Stomach (tissue), 9 donors: ENCODE data around the gene RAI1. TPM values are rescaled to one million over a fixed set of nuclear protein-coding genes. Genes with fewer than 3 reads are reported as not detected.
"Not testable (repeated sequence)": the region's sequence is repeated elsewhere in the genome, so short reads cannot be mapped to it uniquely, and the experiment has no call there.

ENCODE experiments used
- DNase-seq, 2 donors: peaks; one replicate each; pipeline versions ENCODE4 v3.0.0 to v3.0.0-alpha.2; 2013 to 2019
- H3K27ac ChIP-seq, 5 donors: fragments of 200-600 bp in 4 of 5; sonication (generic) in 4 of 5; one replicate each; pipeline ENCODE4 v1.5.1; 2013 to 2019; ENCODE audit warnings: mild to moderate bottlenecking in 1 of 5, moderate library complexity in 1 of 5
- H3K27me3 ChIP-seq, 3 donors: fragments of 200-600 bp; sonication (generic); one replicate each; pipeline ENCODE4 v1.5.1; 2017 to 2019; ENCODE audit warnings: mixed run types in 1 of 3
- H3K36me3 ChIP-seq, 4 donors: fragments of 200-600 bp; sonication (generic); 1 replicate in 3 of 4; 2 replicates in 1 of 4; pipeline ENCODE4 v1.5.1; 2016 to 2019
- H3K4me1 ChIP-seq, 4 donors: fragments of 200-600 bp; sonication (generic); one replicate each; pipeline ENCODE4 v1.5.1; 2016 to 2019
- H3K4me3 ChIP-seq, 4 donors: fragments of 200-600 bp; sonication (generic) in 3 of 4; one replicate each; pipeline ENCODE4 v1.5.1; 2016 to 2019; ENCODE audit warnings: mild to moderate bottlenecking in 1 of 4
- H3K9me3 ChIP-seq, 4 donors: fragments of 200-600 bp; sonication (generic); one replicate each; pipeline ENCODE4 v1.5.1; 2016 to 2019
- CTCF ChIP-seq, 7 experiments: fragments of 450-650 bp in 4 of 7; fragments of 200-600 bp in 3 of 7; sonication (generic) in 3 of 7; IDR thresholded peaks; one replicate each; pipeline ENCODE4 v1.5.1; 2016 to 2019; ENCODE audit warnings: antibody characterized with exemption in 7 of 7, control low read depth in 2 of 7, mild to moderate bottlenecking in 1 of 7
- EP300 ChIP-seq: sonication (generic); formaldehyde crosslinking; IDR thresholded peaks from one replicate; pipeline ENCODE4 v1.6.1; 2017; ENCODE audit warnings: antibody characterized with exemption
- POLR2A ChIP-seq, 4 donors: fragments of 450-650 bp; IDR thresholded peaks; one replicate each; pipeline ENCODE4 v1.6.1; 2016; ENCODE audit warnings: antibody characterized with exemption in 4 of 4, control low read depth in 2 of 4, mild to moderate bottlenecking in 1 of 4, moderate library complexity in 1 of 4
- POLR2AphosphoS5 ChIP-seq, 3 donors: sonication (generic); formaldehyde crosslinking; IDR thresholded peaks; one replicate each; pipeline ENCODE4 v1.6.1; 2016; ENCODE audit warnings: antibody characterized with exemption in 3 of 3
- WGBS, 5 donors: extraction: QIAGEN DNeasy Blood & Tissue Kit in 3 of 5; methylation state at CpG; one replicate each; pipeline versions ENCODE4 v1.1.5 to v1.1.7; 2013 to 2018; 5-methylcytosine and 5-hydroxymethylcytosine counted together
- intact Hi-C: fragments of 100-400 bp; cut with DNase I; formaldehyde crosslinking; loops from one replicate; pipeline ENCODE4 v1.15.1; 2023; ENCODE audit warnings: low total_unique reads
- polyA plus RNA-seq, 3 donors: library from polyadenylated mRNA; stranded (reverse); fragments of 200-250 nt; gene quantifications; one replicate each; pipeline ENCODE4 v1.2.3, GENCODE V29; 2013
- total RNA-seq, 5 donors: library from RNA; depleted of rRNA; stranded (reverse); fragments of >200 nt; gene quantifications; one replicate each; pipeline versions ENCODE4 v1.1.0 to v1.2.3, GENCODE V29; 2014 to 2016
- donor health status: healthy with polysubstance abuse.
- donor health status: Bipolar disorder and iron deficiency.
- donor health status: healthy.

RAI1 gene
- total and polyA plus RNA-seq, 8 donors = 4.6 to 94.5 (median 28.3) TPM

- Histone ChIP-seq H3K36me3 (no peaks in the 10 kb centered on the region), H3K27ac (no peak overlapping the region), H3K27me3 (peaks cover 0 to 7% (median 0%) of the 10 kb centered on the region in 3 donors), H3K4me3 (no peak overlapping the region), H3K9me3 (peaks cover 0 to 3% (median 0%) of the 10 kb centered on the region in 4 donors), H3K4me1 (no peaks in the 10 kb centered on the region)
- intact Hi-C loops = no loop called here
- DNase-seq = peak in 1 of 2 donors; percentile 50
- WGBS, 5 donors = 52 to 76% (median 69%) methylated on average over 5 of the region's 5 CpGs
- no peak for TF ChIP-seq CTCF (IDR thresholded peaks at IDR 0.05)
- no peak for TF ChIP-seq POLR2A (IDR thresholded peaks at IDR 0.05)
- TF ChIP-seq EP300 = no peak
- no peak for TF ChIP-seq POLR2AphosphoS5 (IDR thresholded peaks at IDR 0.05)
Measured at GRCh38 chr17:17636272-17636885, 44.9 kb upstream of the RAI1 start.

- no peaks in the 10 kb centered on the region for H3K9me3 ChIP-seq
- peaks cover 0 to 4% (median 0%) of the 10 kb centered on the region in 3 donors for H3K27me3 ChIP-seq
- 87 to 91% (median 90%) methylated on average over 2 of the region's 2 CpGs for WGBS, 5 donors
- TF ChIP-seq EP300 (no peak), CTCF (IDR thresholded peaks at IDR 0.05) (no peak), POLR2AphosphoS5 (IDR thresholded peaks at IDR 0.05) (no peak), POLR2A (IDR thresholded peaks at IDR 0.05) (no peak)
- DNase-seq = no peak
- intact Hi-C loops = no loop called here
- H3K4me1 ChIP-seq = no peaks in the 10 kb centered on the region
- no peak overlapping the region for H3K27ac ChIP-seq
- H3K4me3 ChIP-seq = no peak overlapping the region
- no peaks in the 10 kb centered on the region for H3K36me3 ChIP-seq
Measured at GRCh38 chr17:17638467-17638866, 42.8 kb upstream of the RAI1 start.

- not testable (repeated sequence) for H3K4me1 ChIP-seq, H3K4me3 ChIP-seq, H3K27me3 ChIP-seq, H3K9me3 ChIP-seq, H3K27ac ChIP-seq, H3K36me3 ChIP-seq
- WGBS, 5 donors = 53 to 72% (median 68%) methylated on average over 9 of the region's 9 CpGs
- peak in 1 of 2 donors; percentile 47 for DNase-seq
- intact Hi-C loops = loop anchor here (5.0 kb wide), 1 partner anchor 282 kb away; no protein-coding TSS in a partner anchor
Measured at GRCh38 chr17:17639661-17640270, 41.5 kb upstream of the RAI1 start.

DNA sequence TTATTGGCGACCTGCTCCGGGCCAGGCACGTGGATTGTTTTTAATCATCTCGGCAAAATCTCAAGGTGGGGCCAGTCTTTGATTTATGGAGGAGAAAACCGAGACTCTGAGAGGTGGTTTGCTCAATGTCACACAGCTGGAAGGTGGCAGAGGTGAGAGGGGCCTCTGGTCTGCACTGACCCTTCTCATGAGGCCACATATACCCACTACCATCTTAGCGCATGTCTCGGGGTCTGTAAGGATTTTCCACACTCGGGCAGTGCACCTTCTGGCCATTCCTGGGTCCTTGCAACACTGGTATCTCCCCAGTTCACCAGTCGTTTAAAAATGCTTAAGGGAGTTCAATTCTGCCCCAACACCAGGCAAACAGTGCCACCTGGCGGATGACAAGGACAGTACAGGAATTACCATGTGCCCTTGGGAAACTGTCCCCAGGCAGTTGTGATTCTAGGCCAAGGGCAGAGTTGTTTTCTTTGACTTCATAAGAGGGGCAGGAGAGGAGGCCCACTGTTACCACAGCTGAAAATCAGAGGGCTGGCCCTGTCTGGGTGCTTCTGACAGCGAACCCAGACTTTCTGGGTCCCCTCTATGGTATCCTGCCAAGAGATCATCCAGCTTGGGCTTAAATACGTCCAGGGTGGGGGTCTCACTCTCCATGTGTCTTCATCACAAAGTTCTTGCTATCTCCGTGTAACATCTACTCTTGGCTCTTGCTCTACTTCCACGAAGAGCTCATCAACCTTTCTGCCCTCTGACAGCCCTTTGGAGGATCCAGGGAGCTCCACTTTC lies 39.4 kb upstream of the RAI1 start:
- Histone ChIP-seq H3K4me1 (no peaks in the 10 kb centered on the region), H3K9me3 (peaks cover 0 to 6% (median 5%) of the 10 kb centered on the region in 4 donors), H3K27me3 (peaks cover 0 to 4% (median 0%) of the 10 kb centered on the region in 3 donors), H3K4me3 (no peak overlapping the region), H3K36me3 (no peaks in the 10 kb centered on the region), H3K27ac (no peak overlapping the region)
- WGBS, 5 donors = 23 to 29% (median 25%) methylated on average over 14 of the region's 14 CpGs
- TF ChIP-seq CTCF (IDR thresholded peaks at IDR 0.05) (peak in 6 of 7 experiments; percentile 10 to 95 (median 90)), POLR2AphosphoS5 (IDR thresholded peaks at IDR 0.05) (peak in 1 of 3 donors; percentile 25), POLR2A (IDR thresholded peaks at IDR 0.05) (no peak)
- DNase-seq = peak; percentile 83 to 93
- intact Hi-C loops = loop anchor here (5.0 kb wide), 1 partner anchor 285 kb away; no protein-coding TSS in a partner anchor

GRCh38 chr17:17645148-17645547 lies 36.1 kb upstream of the RAI1 start:
- H3K9me3 ChIP-seq, intact Hi-C loops, DNase-seq, H3K27ac ChIP-seq, H3K4me1 ChIP-seq, H3K4me3 ChIP-seq, H3K27me3 ChIP-seq, H3K36me3 ChIP-seq: not testable (repeated sequence)
- whole genome bisulfite sequencing, 5 donors = 60 to 78% (median 75%) methylated on average over 4 of the region's 4 CpGs
